GM12874 (cell line): ENCODE measurements around the gene CTDSP2.

ENCODE experiments used
- TF ChIP-seq, protein P1 (sequence below): IDR thresholded peaks from 2 replicates; pipeline ENCODE4 v1.5.1; 2011; ENCODE audit warnings: low read depth, mild to moderate bottlenecking, control low read depth, low read length, moderate library complexity; ENCODE audit not compliant: insufficient read depth

The CTDSP2 gene

DNA sequence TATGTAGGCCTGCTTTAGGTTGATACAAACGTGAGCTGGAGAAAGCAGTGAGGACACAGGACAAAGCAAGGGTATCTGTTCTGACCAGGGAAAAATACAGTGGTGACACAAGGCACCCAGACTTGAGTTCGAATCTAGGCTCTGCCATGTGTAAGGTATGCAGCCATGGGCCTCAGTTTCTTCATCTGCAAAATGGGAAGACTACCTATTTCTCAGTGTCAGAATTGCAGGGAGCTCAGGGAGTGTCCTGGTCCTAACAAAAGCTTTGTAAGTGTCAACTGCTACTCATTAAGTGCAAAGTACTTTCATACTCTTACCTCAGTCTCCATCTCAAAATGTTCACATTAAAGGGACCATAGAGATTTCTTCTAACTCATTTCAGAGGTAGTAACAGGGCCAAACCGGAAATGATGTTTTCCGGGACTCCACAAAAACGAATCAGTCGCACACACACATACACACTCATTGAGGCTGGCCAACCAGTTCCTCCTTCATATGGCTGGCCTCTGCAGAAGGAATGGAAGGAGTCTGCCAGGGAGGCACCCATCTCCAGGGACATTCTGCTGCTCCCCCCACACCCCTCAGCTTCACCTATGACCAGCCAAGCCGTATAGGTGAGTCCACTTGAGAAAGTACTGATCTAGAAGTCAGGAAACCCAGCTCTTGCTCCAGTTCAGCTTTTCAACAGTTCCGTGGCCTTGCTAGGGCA lies 7.8 kb downstream of the CTDSP2 start:
- TF ChIP-seq, protein P1, sequence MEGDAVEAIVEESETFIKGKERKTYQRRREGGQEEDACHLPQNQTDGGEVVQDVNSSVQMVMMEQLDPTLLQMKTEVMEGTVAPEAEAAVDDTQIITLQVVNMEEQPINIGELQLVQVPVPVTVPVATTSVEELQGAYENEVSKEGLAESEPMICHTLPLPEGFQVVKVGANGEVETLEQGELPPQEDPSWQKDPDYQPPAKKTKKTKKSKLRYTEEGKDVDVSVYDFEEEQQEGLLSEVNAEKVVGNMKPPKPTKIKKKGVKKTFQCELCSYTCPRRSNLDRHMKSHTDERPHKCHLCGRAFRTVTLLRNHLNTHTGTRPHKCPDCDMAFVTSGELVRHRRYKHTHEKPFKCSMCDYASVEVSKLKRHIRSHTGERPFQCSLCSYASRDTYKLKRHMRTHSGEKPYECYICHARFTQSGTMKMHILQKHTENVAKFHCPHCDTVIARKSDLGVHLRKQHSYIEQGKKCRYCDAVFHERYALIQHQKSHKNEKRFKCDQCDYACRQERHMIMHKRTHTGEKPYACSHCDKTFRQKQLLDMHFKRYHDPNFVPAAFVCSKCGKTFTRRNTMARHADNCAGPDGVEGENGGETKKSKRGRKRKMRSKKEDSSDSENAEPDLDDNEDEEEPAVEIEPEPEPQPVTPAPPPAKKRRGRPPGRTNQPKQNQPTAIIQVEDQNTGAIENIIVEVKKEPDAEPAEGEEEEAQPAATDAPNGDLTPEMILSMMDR = no peak

DNA sequence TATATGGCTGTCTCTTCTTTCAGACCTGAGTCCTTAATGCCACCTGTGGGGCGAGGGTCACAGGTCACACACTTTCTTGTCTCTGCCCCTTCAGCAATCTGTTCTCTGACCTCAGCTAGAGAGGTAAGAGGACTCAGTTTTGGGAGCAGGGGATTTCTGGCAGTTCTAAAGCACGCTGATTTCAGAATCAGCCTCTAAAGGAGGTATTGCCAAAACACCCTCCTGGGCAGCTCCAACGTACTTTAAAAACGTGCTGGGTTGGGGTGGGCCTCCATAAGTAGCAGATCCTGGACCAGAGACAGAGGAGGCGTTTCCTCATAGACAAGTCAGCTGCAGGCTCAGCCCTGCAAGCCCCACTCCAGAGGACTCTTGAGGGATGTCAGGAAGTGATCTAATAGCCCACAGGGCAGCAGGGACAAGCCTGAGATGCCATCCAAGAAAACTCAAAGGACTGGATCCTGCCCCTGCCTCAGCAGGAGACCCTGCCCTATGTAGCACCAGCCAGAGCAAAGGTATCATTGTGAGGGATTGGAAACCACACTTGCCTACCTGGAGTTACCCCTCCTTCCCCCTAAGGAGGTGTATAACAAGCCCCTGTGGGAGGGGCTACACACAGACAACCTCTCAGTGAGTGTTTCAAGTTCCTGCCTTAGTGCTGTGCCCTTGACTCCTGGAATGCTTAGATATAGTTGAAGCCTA lies 8.5 kb downstream of the CTDSP2 start:
- TF ChIP-seq, protein P1 = no peak

DNA sequence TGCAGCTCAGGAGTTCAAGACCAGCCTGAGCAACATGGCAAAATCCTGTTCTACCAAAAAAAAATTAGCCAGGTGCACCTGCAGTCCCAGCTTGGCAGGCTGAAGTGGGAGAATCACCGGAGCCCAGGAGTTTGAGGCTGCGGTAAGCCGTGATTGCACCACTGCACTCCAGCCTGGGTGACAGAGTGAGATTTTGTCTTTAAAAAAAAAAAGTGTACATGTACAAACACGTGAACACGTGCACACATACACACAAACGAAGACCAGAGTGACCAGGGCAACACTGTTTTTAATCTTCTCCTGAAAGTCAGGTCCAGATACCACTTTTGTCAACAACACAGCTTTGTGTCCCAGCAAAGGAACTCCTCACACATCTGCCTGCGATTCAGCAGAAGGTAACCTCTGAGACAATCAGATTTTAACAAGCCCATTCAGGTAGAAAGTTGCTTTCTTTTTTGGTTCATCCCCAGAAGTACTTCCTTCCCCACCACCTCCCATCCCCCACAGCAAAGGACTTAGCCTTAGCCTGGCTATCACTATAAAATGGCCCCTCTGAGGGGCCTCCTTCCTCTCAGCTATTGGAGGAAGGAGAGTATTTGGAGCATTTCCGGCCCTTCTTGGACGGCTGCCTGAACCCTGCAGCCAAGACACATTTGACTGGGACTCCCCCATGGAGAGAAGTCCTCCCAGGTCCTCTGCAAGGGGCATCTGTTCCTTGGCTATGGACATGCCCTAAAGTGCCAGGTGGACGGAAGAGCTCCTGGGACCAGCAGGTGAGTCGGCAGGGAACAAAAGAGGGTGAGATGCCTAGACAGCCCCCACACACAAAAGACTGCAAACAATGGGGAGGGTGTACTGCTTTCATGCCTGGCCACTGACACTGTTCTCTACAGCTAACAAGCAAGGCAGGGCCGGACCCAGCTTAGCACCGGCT lies 9.8 kb downstream of the CTDSP2 start:
- TF ChIP-seq, protein P1 = no peak

DNA sequence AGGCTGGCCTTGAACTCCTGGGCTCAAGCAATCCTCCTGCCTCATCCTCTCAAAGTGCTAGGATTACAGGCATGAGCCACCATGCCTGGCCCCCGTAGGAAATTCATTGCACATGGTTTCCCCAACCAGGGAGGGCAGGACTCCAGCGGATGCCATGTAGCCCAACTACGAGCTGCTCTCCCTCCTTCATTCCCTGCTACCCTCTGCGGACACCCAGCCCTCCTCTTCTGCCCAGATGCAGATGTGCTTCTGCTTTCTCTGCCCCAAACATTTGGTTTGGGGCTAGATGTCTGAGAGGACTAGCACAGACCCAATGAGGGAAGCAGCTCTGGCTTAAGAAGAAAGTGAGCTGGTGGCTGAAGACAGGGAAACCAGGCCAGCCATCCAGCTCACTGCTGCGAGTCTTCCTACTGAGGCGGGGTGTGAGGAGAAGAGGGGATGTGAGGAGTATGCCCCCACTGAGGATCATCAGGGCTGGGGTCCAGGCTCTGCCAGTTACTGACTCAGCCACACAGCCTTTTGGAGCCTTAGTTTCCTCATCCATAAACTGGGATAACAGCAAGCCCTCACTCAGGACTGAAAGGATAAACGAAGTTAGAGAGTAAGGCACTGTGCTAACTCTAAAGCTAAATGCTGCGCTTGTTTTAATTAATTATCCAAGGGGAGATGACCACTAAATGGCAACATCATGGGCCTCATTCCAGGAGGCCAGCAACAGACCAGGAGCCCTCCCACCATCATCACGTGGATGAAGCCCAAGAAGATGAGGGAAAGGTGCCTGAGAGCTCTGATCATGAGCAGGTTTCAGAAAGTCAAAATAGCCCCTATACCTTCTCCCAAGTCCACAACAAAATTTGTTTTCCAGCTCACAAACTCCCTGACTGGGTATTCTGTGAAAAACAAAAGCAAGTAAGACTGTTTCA lies 10.9 kb downstream of the CTDSP2 start:
- TF ChIP-seq, protein P1 = no peak

DNA sequence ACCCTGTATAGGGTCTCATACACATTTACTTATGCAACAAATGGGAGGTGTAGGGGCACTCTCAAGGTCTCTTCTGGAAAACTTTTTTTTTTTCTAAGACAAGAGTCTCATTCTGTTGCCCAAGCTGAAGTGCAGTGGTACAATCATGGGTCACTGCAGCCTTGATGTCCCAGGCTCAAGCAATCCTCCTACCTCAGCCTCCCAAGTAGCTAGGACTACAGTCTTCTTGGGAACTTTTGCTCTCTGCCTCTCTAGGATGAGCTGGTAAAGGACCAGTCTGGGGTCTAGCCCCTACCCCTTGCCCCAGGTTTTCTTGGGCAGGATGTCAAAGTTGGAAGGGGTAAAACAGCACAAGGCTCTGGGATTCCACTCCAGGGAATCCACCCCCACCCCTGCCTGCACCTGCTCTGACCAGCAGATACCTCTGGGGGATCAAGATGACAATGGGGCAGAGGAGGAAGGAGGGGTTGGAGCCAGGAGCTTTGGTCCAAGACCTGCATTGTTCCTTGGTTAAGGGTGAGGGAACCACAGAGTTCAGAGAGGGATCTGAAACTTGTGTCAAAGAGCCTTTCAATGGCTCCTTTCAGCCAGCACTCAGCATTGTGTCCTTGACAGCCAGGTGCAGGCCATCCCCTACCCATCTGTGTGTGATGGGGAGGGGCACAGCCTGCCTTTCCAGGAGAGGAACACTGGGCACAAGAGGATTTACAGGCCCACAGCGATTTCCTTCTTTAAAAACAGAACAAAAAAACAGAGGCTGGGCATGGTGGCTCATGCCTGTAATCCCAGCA lies 12.2 kb downstream of the CTDSP2 start:
- TF ChIP-seq, protein P1 = no peak

DNA sequence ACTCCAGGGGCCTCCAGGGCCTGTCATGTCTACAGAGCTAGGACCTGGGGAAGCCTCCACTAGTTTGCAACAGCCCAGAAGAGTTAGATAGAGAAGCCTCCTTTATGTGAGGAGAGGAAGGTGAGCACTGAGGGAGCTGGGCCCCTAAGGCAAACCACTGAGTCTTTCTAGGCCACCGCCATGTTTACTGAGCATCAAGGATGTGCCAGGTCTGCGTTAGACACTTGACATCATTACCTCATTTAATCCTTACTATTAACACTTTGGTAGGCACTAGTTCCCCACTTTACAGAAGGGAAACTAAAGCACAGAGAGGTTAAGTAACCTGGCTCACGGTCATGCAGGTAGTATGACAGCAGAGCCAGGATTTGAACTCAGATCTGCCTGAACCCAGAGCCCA lies 12.9 kb downstream of the CTDSP2 start:
- TF ChIP-seq, protein P1 = no peak
